HTERT RPE-1 (cell line): ENCODE data around the gene ARPIN.

Source experiments
- in situ Hi-C: fragments of 300-500 bp; cut with MboI; formaldehyde crosslinking; loops from 4 replicates; pipeline ENCODE4 v1.14.3; 2020; ENCODE audit warnings: low sequenced_read_pairs

ARPIN gene

DNA sequence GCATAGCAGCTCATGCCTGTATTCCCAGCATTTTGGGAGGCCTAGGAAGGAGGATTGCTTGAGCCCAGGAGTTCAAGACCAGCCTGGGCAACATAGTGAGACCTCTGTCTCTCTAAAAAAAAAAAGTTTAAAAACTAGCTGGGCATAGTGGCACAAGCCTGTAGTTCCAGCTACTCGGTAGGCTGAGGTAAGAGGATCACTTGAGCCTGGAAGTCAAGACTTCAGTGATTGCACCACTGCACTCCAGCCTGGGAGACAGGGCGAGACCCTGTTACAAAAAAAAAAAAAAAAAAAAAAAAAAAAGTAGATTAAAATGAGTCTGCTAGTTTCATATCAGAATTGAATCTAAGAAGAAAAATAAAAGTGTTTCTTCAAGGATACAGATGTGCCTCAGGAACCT, 65.7 kb downstream of the ARPIN start:
- in situ Hi-C loops: no loop called here

DNA sequence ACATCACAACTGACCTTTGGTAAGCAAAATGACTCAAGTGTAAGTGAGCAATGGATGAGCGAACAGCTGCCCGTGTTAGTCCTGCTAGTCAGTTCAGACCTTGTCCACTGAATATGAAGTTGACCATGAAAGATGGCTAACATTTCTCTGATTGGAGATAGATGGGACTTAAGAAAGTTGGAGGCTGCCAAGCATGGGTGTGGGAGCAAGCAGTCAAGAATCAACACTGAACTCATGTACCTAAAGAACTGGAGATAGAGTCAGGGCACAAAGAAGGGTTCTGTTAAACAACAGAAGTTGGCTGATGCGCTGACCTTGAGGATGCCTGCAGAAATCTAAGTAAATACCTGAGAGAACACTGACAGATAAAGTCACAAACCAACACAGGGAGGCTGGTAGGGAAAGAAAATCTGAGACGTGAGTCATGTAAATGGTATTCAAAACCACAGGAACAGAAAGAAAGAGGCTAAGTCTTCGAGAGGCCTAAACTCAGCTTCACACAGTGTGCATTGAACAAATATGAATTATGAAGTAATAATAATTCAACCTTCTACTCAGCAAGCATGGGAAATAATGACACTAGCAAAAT, 67.4 kb downstream of the ARPIN start:
- in situ Hi-C loops: no loop called here
